ENCODE data around the gene RFX7.

DNA sequence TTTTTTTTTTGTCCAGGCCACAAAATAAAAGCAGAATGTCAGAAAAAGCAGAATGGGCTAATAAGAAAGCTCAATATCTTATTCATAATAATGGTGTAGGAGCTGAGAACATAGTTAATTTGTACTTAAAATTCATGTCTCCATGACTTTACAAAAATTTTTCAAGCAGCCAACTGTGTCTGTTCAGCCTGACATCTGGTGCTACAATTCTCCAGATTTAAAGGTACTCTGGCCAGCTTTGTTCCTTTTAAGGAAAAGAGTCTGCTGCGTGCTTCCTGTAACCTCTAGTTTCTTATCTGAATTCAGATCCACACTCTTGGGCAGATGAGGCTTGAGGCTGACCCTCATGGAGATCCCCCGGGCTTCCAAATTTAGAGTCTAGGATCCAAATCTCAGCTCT lies 8.7 kb upstream of the RFX7 start:
- TF ChIP-seq, protein P1, sequence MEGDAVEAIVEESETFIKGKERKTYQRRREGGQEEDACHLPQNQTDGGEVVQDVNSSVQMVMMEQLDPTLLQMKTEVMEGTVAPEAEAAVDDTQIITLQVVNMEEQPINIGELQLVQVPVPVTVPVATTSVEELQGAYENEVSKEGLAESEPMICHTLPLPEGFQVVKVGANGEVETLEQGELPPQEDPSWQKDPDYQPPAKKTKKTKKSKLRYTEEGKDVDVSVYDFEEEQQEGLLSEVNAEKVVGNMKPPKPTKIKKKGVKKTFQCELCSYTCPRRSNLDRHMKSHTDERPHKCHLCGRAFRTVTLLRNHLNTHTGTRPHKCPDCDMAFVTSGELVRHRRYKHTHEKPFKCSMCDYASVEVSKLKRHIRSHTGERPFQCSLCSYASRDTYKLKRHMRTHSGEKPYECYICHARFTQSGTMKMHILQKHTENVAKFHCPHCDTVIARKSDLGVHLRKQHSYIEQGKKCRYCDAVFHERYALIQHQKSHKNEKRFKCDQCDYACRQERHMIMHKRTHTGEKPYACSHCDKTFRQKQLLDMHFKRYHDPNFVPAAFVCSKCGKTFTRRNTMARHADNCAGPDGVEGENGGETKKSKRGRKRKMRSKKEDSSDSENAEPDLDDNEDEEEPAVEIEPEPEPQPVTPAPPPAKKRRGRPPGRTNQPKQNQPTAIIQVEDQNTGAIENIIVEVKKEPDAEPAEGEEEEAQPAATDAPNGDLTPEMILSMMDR (IDR thresholded peaks at IDR 0.05; ENCODE audit: insufficient read depth, low read length, poor library complexity, severe bottlenecking), result no peak
- TF ChIP-seq EZH2phosphoT487 (conservative IDR thresholded peaks at IDR 0.05; ENCODE audit: low read length), result no peak

All from SU-DHL-6 (cell line).